HFFc6 (cell line): ENCODE measurements around the gene SORCS2. TPM values are rescaled to one million over a fixed set of nuclear protein-coding genes. Genes with fewer than 3 reads are reported as not detected.

Source experiments
- DNase-seq: peaks from one replicate; pipeline ENCODE4 v3.0.0-alpha.2; 2018
- H3K27ac Mint-ChIP-seq: 2 replicates; pipeline ENCODE4 v1.8.0; 2020; ENCODE audit warnings: mild to moderate bottlenecking, mixed read lengths
- H3K27me3 Mint-ChIP-seq: 2 replicates; pipeline ENCODE4 v1.8.0; 2021; ENCODE audit warnings: mild to moderate bottlenecking, moderate library complexity, mixed read lengths; ENCODE audit not compliant: insufficient read depth
- H3K36me3 Mint-ChIP-seq: 2 replicates; pipeline ENCODE4 v1.8.0; 2021; ENCODE audit warnings: low read depth, mixed read lengths
- H3K4me1 Mint-ChIP-seq: 2 replicates; pipeline ENCODE4 v1.8.0; 2020; ENCODE audit warnings: low read depth, mixed read lengths
- H3K4me3 Mint-ChIP-seq: 2 replicates; pipeline ENCODE4 v1.8.0; 2020; ENCODE audit warnings: mild to moderate bottlenecking, moderate library complexity, mixed read lengths
- H3K9me3 Mint-ChIP-seq: 2 replicates; pipeline ENCODE4 v1.8.0; 2020; ENCODE audit warnings: mild to moderate bottlenecking, mixed read lengths
- CTCF ChIP-seq: fragments of 200-600 bp; sonication (generic); IDR thresholded peaks from 2 replicates; pipeline ENCODE4 v1.5.0; 2021; ENCODE audit warnings: antibody characterized with exemption, mild to moderate bottlenecking
- total RNA-seq, 6 experiments: library from RNA; stranded (reverse); fragmentation: NEBNext Ultra II Directional; extraction: Animal tissue kit (Norgen Biotek cat#: 25700); gene quantifications; 2 replicates in 1 of 6; 3 replicates in 5 of 6; pipeline ENCODE4 v1.2.3, GENCODE V29; 2021

SORCS2 gene
- total RNA-seq, 6 experiments from 2014 or later: 0.05 to 0.15 (median 0.12) TPM; not detected in 3

GRCh38 chr4:7348946-7349900 lies 156.9 kb downstream of the SORCS2 start:
- Mint-ChIP-seq H3K27me3 (peaks cover 56% of the 10 kb centered on the region), H3K9me3 (no peaks in the 10 kb centered on the region; the same call in 1 of the 2 replicates), H3K27ac (no peak overlapping the region), H3K36me3 (no peaks in the 10 kb centered on the region), H3K4me1 (peaks cover 9% of the 10 kb centered on the region), H3K4me3 (no peak overlapping the region)
- no peak for TF ChIP-seq CTCF
- no peak for DNase-seq

GRCh38 chr4:7350396-7350795 lies 158.1 kb downstream of the SORCS2 start:
- no peaks in the 10 kb centered on the region for H3K36me3 Mint-ChIP-seq
- DNase-seq: no peak
- H3K27me3 Mint-ChIP-seq: peaks cover 50% of the 10 kb centered on the region
- H3K9me3 Mint-ChIP-seq: no peaks in the 10 kb centered on the region; the same call in 1 of the 2 replicates
- no peak for TF ChIP-seq CTCF
- no peak overlapping the region for H3K4me3 Mint-ChIP-seq
- peaks cover 21% of the 10 kb centered on the region for H3K4me1 Mint-ChIP-seq
- no peak overlapping the region for H3K27ac Mint-ChIP-seq

- Mint-ChIP-seq H3K9me3 (no peaks in the 10 kb centered on the region; the same call in 1 of the 2 replicates), H3K36me3 (no peaks in the 10 kb centered on the region), H3K27ac (no peak overlapping the region), H3K4me1 (peaks cover 27% of the 10 kb centered on the region), H3K27me3 (peaks cover 46% of the 10 kb centered on the region), H3K4me3 (no peak overlapping the region)
- no peak for TF ChIP-seq CTCF
- no peak for DNase-seq
These were observed 158.7 kb downstream of the SORCS2 start for GRCh38 chr4:7351014-7351413.

- Mint-ChIP-seq H3K27me3 (peaks cover 44% of the 10 kb centered on the region), H3K27ac (no peak overlapping the region), H3K4me1 (peaks cover 29% of the 10 kb centered on the region), H3K9me3 (no peaks in the 10 kb centered on the region), H3K4me3 (no peak overlapping the region), H3K36me3 (no peaks in the 10 kb centered on the region)
- TF ChIP-seq CTCF: no peak
- no peak for DNase-seq
These were observed 160.1 kb downstream of the SORCS2 start for GRCh38 chr4:7352486-7352885.

- peaks cover 27% of the 10 kb centered on the region for H3K4me1 Mint-ChIP-seq
- no peak overlapping the region for H3K4me3 Mint-ChIP-seq
- H3K9me3 Mint-ChIP-seq: no peaks in the 10 kb centered on the region
- H3K27ac Mint-ChIP-seq: no peak overlapping the region
- no peaks in the 10 kb centered on the region for H3K36me3 Mint-ChIP-seq
- no peak for DNase-seq
- H3K27me3 Mint-ChIP-seq: peaks cover 43% of the 10 kb centered on the region
- no peak for TF ChIP-seq CTCF
These were observed 160.9 kb downstream of the SORCS2 start for GRCh38 chr4:7353046-7353790.
